Ascending aorta (tissue), 2 donors: ENCODE results near the gene LTBP3. TPM values are rescaled to one million over a fixed set of nuclear protein-coding genes. Genes with fewer than 3 reads are reported as not detected.
"Not testable (repeated sequence)": the region's sequence is repeated elsewhere in the genome, so short reads cannot be mapped to it uniquely, and the experiment has no call there.

Experiments
- DNase-seq, 2 donors: peaks; one replicate each; pipeline ENCODE4 v3.0.0-alpha.2; 2019; ENCODE audit warnings: low spot score in 2 of 2
- H3K27ac ChIP-seq, 2 donors: fragments of 200-600 bp; sonication (generic); one replicate each; pipeline ENCODE4 v1.5.1; 2016 to 2017; ENCODE audit warnings: mild to moderate bottlenecking in 1 of 2
- H3K27me3 ChIP-seq: fragments of 200-600 bp; sonication (generic); one replicate; pipeline ENCODE4 v1.5.1; 2017
- H3K36me3 ChIP-seq, 2 donors: fragments of 200-600 bp; sonication (generic); one replicate each; pipeline ENCODE4 v1.5.1; 2016
- H3K4me1 ChIP-seq, 2 donors: fragments of 200-600 bp; sonication (generic); one replicate each; pipeline ENCODE4 v1.5.1; 2016 to 2017; ENCODE audit warnings: mild to moderate bottlenecking in 1 of 2
- H3K4me3 ChIP-seq, 2 donors: fragments of 200-600 bp; sonication (generic); one replicate each; pipeline ENCODE4 v1.5.1; 2016 to 2017; ENCODE audit warnings: mild to moderate bottlenecking in 1 of 2
- H3K9me3 ChIP-seq, 2 donors: fragments of 200-600 bp; sonication (generic); one replicate each; pipeline ENCODE4 v1.5.1; 2016
- CTCF ChIP-seq, 3 experiments: fragments of 200-600 bp in 2 of 3; fragments of 450-650 bp in 1 of 3; sonication (generic) in 2 of 3; IDR thresholded peaks; one replicate each; pipeline ENCODE4 v1.5.1; 2016 to 2019; ENCODE audit warnings: antibody characterized with exemption in 3 of 3, mild to moderate bottlenecking in 1 of 3, moderate library complexity in 1 of 3
- intact Hi-C: fragments of 100-400 bp; cut with DNase I; formaldehyde crosslinking; loops from one replicate; pipeline ENCODE4 v1.15.1; 2023
- total RNA-seq: library from RNA; depleted of rRNA; stranded (reverse); fragments of >200 nt; gene quantifications from one replicate; pipeline ENCODE4 v1.1.0, GENCODE V29; 2016

LTBP3 gene
- total RNA-seq, 1 donor from 2014 or later, result 702 TPM

GRCh38 chr11:65516135-65516968 lies 41.8 kb downstream of the LTBP3 start:
- Histone ChIP-seq H3K4me1 (no peaks in the 10 kb centered on the region), H3K36me3 (no peaks in the 10 kb centered on the region), H3K27ac (no peak overlapping the region), H3K4me3 (no peak overlapping the region), H3K27me3 (no peaks in the 10 kb centered on the region), H3K9me3 (no peaks in the 10 kb centered on the region)
- DNase-seq, result no peak
- no peak for TF ChIP-seq CTCF (IDR thresholded peaks at IDR 0.05)
- intact Hi-C loops, result no loop called here

DNA sequence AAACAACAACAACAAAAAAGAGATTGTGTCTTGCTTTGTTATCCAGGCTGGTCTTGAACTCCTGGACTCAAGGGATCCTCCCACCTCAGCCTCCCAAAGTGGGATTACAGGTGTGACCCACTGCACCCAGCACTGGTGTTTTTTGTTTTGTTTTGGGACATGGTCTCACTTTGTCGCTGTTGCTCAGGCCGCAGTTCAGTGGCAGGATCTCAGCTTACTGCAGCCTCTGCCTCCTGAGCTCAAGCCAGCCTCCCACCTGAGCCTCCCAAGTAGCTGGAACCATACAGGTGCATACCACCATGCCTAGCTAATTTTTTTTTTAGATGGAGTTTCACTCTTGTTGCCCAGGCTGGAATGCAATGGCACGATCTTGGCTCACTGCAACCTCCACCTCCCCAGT lies 45.8 kb downstream of the LTBP3 start:
- not testable (repeated sequence) for H3K27ac ChIP-seq, DNase-seq, H3K9me3 ChIP-seq

DNA sequence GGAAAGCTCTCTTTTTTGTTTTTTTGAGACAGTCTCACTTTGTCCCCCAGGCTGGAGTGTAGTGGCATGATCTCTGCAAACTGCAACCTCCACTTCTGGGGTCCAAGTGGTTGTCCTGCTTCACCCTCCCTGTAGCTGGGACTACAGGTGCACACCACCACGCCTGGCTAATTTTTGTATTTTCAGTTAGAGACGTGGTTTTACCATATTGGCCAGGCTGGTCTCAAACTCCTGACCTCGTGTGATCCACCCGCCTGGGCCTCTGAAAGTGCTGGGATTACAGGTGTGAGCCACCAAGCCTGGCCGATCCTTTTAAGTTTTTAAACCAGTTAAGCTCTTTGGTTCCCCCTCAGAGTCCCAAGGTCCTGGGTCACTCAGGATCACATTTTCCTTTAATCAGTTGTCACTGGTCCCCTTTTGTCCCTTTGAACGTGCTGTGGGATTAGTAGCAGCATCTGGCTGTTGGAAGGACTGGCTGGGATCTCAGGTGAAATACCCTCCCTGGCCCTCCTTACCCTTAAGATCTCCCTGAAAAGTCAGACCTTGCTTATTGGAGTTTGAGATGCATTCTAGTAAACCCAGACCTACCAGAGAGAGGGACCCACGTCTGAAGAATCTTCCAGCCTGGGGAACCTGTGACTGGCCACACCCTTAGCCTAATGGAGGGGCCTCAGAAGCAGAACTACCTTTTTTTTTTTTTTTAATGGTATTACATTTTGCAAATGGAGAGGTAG lies 51.2 kb downstream of the LTBP3 start:
- intact Hi-C loops, result loop anchor here (5.0 kb wide), 1 partner anchor 35 kb away; no protein-coding TSS in a partner anchor
- Histone ChIP-seq H3K36me3 (peaks cover 46 to 47% of the 10 kb centered on the region in 2 donors), H3K4me1 (peaks cover 6 to 19% of the 10 kb centered on the region in 2 donors), H3K27ac (peak overlapping the region; percentile 81 to 95), H3K27me3 (no peaks in the 10 kb centered on the region), H3K4me3 (peak overlapping the region; percentile 62 to 67), H3K9me3 (no peaks in the 10 kb centered on the region)
- no peak for TF ChIP-seq CTCF (IDR thresholded peaks at IDR 0.05)
- DNase-seq, result peak in 1 of 2 donors; percentile 78

More for the DNA sequence above, 45.8 kb downstream of the LTBP3 start:
- H3K27me3 ChIP-seq, H3K4me3 ChIP-seq, H3K4me1 ChIP-seq, H3K36me3 ChIP-seq, intact Hi-C loops: not testable (repeated sequence)

DNA sequence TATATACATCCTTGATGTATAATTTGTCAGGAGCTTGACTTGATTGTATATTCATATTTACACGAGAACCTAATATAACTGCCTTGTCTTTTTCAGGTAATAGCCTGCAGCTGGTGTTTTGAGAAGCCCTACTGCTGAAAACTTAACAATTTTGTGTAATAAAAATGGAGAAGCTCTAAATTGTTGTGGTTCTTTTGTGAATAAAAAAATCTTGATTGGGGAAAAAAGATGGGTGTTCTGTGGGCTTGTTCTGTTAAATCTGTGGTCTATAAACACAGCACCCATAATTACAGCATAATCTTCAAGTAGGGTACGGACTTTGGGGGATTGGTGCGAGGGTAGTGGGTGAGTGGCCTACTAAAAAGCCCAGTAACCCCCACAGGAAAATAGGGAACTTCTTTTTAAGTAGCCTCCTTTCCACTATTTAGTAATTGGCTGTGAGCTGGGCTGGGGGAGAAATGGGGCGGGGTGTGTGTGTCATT lies 51.8 kb downstream of the LTBP3 start:
- Histone ChIP-seq H3K27me3 (no peaks in the 10 kb centered on the region), H3K36me3 (peaks cover 52 to 53% of the 10 kb centered on the region in 2 donors), H3K9me3 (no peaks in the 10 kb centered on the region), H3K27ac (peak overlapping the region; percentile 81 to 95), H3K4me3 (peak overlapping the region; percentile 62 to 67), H3K4me1 (peaks cover 6 to 19% of the 10 kb centered on the region in 2 donors)
- no peak for DNase-seq
- intact Hi-C loops, result loop anchor here (5.0 kb wide), 1 partner anchor 34 kb away; no protein-coding TSS in a partner anchor
- TF ChIP-seq CTCF (IDR thresholded peaks at IDR 0.05), result no peak

DNA sequence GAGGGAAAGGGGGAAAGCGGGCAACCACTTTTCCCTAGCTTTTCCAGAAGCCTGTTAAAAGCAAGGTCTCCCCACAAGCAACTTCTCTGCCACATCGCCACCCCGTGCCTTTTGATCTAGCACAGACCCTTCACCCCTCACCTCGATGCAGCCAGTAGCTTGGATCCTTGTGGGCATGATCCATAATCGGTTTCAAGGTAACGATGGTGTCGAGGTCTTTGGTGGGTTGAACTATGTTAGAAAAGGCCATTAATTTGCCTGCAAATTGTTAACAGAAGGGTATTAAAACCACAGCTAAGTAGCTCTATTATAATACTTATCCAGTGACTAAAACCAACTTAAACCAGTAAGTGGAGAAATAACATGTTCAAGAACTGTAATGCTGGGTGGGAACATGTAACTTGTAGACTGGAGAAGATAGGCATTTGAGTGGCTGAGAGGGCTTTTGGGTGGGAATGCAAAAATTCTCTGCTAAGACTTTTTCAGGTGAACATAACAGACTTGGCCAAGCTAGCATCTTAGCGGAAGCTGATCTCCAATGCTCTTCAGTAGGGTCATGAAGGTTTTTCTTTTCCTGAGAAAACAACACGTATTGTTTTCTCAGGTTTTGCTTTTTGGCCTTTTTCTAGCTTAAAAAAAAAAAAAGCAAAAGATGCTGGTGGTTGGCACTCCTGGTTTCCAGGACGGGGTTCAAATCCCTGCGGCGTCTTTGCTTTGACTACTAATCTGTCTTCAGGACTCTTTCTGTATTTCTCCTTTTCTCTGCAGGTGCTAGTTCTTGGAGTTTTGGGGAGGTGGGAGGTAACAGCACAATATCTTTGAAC lies 52.5 kb downstream of the LTBP3 start:
- peaks cover 58 to 60% of the 10 kb centered on the region in 2 donors for H3K36me3 ChIP-seq
- H3K4me1 ChIP-seq, result peaks cover 6 to 19% of the 10 kb centered on the region in 2 donors
- no peak for DNase-seq

More for the DNA sequence above, 52.5 kb downstream of the LTBP3 start:
- intact Hi-C loops, result loop anchor here (5.0 kb wide), 1 partner anchor 33 kb away; no protein-coding TSS in a partner anchor
- no peaks in the 10 kb centered on the region for H3K27me3 ChIP-seq
- H3K9me3 ChIP-seq, result no peaks in the 10 kb centered on the region
- peak overlapping the region; percentile 81 to 95 for H3K27ac ChIP-seq
- H3K4me3 ChIP-seq, result peak overlapping the region; percentile 62 to 67
- no peak for TF ChIP-seq CTCF (IDR thresholded peaks at IDR 0.05)
